ENCODE measurements around the gene TMEM145.

DNA sequence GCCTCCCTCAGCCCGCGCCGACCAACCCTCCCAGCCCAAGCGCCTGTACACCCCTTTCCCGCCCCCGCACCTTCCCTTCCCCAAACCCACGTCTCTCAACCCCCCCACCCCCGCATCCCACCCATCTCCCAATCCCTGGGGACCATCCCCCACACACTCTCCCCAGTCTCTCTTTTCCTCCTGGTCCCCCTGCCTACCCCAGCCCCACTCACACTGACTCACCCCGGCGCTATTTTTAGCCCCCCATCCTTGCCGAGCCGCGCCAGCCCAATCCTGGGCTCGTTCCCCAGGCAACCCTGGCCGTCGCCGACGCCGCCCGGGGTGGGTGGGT, 32.3 kb upstream of the TMEM145 start:
- TF ChIP-seq, protein P1, sequence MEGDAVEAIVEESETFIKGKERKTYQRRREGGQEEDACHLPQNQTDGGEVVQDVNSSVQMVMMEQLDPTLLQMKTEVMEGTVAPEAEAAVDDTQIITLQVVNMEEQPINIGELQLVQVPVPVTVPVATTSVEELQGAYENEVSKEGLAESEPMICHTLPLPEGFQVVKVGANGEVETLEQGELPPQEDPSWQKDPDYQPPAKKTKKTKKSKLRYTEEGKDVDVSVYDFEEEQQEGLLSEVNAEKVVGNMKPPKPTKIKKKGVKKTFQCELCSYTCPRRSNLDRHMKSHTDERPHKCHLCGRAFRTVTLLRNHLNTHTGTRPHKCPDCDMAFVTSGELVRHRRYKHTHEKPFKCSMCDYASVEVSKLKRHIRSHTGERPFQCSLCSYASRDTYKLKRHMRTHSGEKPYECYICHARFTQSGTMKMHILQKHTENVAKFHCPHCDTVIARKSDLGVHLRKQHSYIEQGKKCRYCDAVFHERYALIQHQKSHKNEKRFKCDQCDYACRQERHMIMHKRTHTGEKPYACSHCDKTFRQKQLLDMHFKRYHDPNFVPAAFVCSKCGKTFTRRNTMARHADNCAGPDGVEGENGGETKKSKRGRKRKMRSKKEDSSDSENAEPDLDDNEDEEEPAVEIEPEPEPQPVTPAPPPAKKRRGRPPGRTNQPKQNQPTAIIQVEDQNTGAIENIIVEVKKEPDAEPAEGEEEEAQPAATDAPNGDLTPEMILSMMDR (optimal IDR thresholded peaks at IDR 0.05 in 1 of 3, IDR thresholded peaks at IDR 0.05 in 1 of 3, conservative IDR thresholded peaks at IDR 0.05 in 1 of 3; ENCODE audit: extremely low read depth in 1 of 3, insufficient read depth in 2 of 3, low read length in 3 of 3), result no peak
- TF ChIP-seq EZH2 (IDR thresholded peaks at IDR 0.05; ENCODE audit: low read length), result no peak

Data from keratinocyte (primary cell).